Pancreas (tissue), 10 donors: ENCODE results near the gene MICAL3. TPM values are rescaled to one million over a fixed set of nuclear protein-coding genes. Genes with fewer than 3 reads are reported as not detected.

ENCODE experiments used
- ATAC-seq, 4 donors: fragments of 200-7000 bp; cut with Tn5 transposase; one replicate each; pipeline versions ENCODE4 v1.8.0 to v1.9.1; 2020; ENCODE audit warnings: mild to moderate bottlenecking in 4 of 4, moderate library complexity in 4 of 4
- DNase-seq, 6 donors: peaks; one replicate each; pipeline ENCODE4 v3.0.0-alpha.2; 2020
- FAIRE-seq: peaks from 2 replicates; lab custom pipeline; 2012; peaks lifted over from hg19 to GRCh38; lab: Jason Lieb, UNC
- H3K27ac ChIP-seq, 4 donors: fragments of 200-600 bp; sonication (generic); 1 replicate in 3 of 4; 2 replicates in 1 of 4; pipeline versions ENCODE4 v1.5.0 to v1.8.0; 2020
- H3K27me3 ChIP-seq, 4 donors: fragments of 200-600 bp; one replicate each; pipeline ENCODE4 v1.8.0; 2021
- H3K36me3 ChIP-seq, 3 donors: fragments of 200-600 bp; sonication (generic) in 1 of 3; one replicate each; pipeline versions ENCODE4 v1.5.0 to v1.8.0; 2020 to 2021
- H3K4me1 ChIP-seq, 3 donors: fragments of 200-600 bp; one replicate each; pipeline ENCODE4 v1.8.0; 2021
- H3K4me3 ChIP-seq, 4 donors: fragments of 200-600 bp; sonication (generic) in 2 of 4; one replicate each; pipeline versions ENCODE4 v1.5.0 to v1.8.0; 2020 to 2021
- H3K9me3 ChIP-seq, 4 donors: fragments of 200-600 bp; one replicate each; pipeline ENCODE4 v1.8.0; 2021
- WGBS, 2 donors: extraction: QIAGEN DNeasy Blood & Tissue Kit; methylation state at CpG; one replicate each; pipeline ENCODE4 v1.1.7; 2013; 5-methylcytosine and 5-hydroxymethylcytosine counted together
- intact Hi-C, 3 donors: fragments of 100-400 bp; cut with DNase I; formaldehyde crosslinking; loops; one replicate each; pipeline versions ENCODE4 v1.11.1 to v1.14.2; 2022
- polyA plus RNA-seq, 2 donors: library from polyadenylated mRNA; stranded (reverse); fragments of 200-250 nt; gene quantifications; one replicate each; pipeline ENCODE4 v1.2.3, GENCODE V29; 2013
- total RNA-seq, 6 donors: library from RNA; stranded (reverse); fragmentation: NEBNext Ultra II Directional in 4 of 6; extraction: Animal tissue kit (Norgen Biotek cat#: 25700) in 4 of 6; gene quantifications; one replicate each; pipeline versions ENCODE4 v1.2.1 to v1.2.4, GENCODE V29; 2021 to 2023
- TF ChIP-seq, protein P1 (sequence below), 4 donors: fragments of 200-600 bp; sonication (generic) in 3 of 4; IDR thresholded peaks; one replicate each; pipeline versions ENCODE4 v1.5.0 to v1.8.0; 2021; ENCODE audit warnings: antibody characterized with exemption in 4 of 4
- donor health status: healthy with polysubstance abuse.
- donor health status: DM: no; HTN: no; CAD: no; lungs with moderate emphysema.
- donor health status: DM: no; HTN: no; CAD: no.
- donor health status: control.
- donor health status: control.
- donor health status: Bipolar disorder and iron deficiency.
- donor health status: DM: yes; HTN: yes; CAD: no.
- donor health status: DM: no; HTN: no; CAD: no.
- donor health status: DM: no; HTN: no; CAD: no.
- donor health status: DM: yes; HTN: yes; CAD: no.

The MICAL3 gene
- total and polyA plus RNA-seq, 8 donors = 5.9 to 56.8 (median 25.5) TPM

DNA sequence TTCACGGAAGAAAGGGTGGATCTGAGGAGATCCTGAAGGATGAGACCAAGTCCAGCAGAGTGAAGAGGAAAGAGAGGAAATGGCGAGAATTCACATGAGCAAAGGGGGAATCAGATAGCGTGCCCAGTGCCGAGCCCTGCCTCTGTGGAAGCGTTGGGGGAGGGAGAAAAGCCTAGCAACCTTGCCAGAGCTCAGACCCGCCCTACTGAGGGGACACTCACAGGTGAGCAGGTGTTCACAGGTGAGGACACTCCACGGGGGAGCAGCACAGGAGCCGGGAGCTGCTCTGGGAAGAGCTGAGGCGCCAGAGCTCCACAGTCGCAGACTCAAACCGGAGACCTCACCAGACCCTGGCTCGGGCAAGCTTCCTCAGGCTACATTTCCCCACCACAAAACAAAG is 56.2 kb downstream of the MICAL3 start:
- Histone ChIP-seq H3K27ac (no peak overlapping the region), H3K27me3 (no peaks in the 10 kb centered on the region), H3K36me3 (no peaks in the 10 kb centered on the region), H3K4me3 (no peak overlapping the region), H3K4me1 (peaks cover 11 to 15% (median 14%) of the 10 kb centered on the region in 3 donors), H3K9me3 (no peaks in the 10 kb centered on the region)
- ATAC-seq (no peak), FAIRE-seq (no peak), DNase-seq (no peak)
- TF ChIP-seq, protein P1, sequence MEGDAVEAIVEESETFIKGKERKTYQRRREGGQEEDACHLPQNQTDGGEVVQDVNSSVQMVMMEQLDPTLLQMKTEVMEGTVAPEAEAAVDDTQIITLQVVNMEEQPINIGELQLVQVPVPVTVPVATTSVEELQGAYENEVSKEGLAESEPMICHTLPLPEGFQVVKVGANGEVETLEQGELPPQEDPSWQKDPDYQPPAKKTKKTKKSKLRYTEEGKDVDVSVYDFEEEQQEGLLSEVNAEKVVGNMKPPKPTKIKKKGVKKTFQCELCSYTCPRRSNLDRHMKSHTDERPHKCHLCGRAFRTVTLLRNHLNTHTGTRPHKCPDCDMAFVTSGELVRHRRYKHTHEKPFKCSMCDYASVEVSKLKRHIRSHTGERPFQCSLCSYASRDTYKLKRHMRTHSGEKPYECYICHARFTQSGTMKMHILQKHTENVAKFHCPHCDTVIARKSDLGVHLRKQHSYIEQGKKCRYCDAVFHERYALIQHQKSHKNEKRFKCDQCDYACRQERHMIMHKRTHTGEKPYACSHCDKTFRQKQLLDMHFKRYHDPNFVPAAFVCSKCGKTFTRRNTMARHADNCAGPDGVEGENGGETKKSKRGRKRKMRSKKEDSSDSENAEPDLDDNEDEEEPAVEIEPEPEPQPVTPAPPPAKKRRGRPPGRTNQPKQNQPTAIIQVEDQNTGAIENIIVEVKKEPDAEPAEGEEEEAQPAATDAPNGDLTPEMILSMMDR (IDR thresholded peaks at IDR 0.05) = no peak
- WGBS, 2 donors = 77 to 89% methylated on average over 12 of the region's 12 CpGs
- intact Hi-C loops = no loop called here

DNA sequence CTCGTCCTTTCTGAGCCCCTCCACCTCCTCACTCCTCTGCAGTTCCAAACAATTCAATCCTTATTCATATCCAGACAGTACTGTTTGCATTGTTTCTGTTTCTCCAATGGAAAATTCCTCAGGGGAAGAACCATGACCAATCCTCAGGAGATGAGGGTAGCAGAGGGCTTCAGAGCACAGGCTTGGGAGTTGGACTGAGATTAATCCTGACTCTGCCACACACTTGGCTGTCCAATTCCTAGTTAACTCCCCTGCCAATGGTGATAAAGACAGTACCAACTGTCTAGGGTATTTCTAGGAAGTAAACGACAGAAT is 58.0 kb downstream of the MICAL3 start:
- Histone ChIP-seq H3K27ac (no peak overlapping the region), H3K36me3 (no peaks in the 10 kb centered on the region), H3K4me3 (no peak overlapping the region), H3K9me3 (no peaks in the 10 kb centered on the region), H3K4me1 (no peaks in the 10 kb centered on the region), H3K27me3 (no peaks in the 10 kb centered on the region)
- FAIRE-seq (no peak), ATAC-seq (no peak), DNase-seq (no peak)
- WGBS, 2 donors = 90 to 99% methylated on average over 2 of the region's 2 CpGs
- intact Hi-C loops = no loop called here
- TF ChIP-seq, protein P1 (IDR thresholded peaks at IDR 0.05) = no peak

DNA sequence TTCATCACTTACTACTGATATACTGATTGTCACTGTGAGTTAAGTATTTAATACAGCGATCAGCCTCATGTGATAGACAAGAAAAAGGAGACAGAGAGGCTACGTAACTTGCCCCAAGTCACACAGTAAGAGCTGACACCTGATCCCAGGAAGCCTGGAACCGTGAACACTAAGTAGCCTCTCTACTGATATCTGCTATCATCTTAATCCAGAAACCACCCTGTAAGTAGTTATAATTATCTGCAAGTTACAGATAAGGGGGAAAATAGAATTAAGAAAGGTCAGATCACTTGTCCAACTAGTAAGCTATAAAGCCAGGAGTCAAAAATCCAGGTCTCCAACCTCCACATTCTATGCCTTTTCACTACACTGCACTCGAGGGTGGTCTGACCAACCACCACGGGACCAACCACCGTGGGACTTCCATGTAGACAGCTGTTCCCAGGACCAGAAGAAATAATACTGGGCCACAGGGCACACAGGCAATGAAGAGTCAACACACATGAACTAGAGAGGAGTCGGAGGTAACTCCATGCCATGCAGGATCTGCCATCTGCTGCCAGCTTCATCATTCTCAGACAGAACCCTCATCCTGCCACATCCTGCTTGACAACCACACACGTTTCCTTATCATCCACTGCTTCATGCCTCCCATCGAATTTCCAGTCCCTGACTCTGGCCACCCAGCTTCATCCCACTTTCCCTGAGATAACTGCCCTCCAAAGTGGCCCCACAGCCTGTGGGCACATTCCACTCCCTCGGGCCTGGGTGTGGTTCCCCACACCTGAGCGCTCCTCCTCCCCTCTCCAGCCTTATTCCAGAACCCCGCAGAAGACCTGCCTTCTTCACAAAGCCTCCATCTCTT is 58.6 kb downstream of the MICAL3 start:
- H3K9me3 ChIP-seq = no peaks in the 10 kb centered on the region
- H3K27me3 ChIP-seq = no peaks in the 10 kb centered on the region
- H3K27ac ChIP-seq = no peak overlapping the region
- no peak for FAIRE-seq
- ATAC-seq = no peak
- WGBS, 2 donors = 70 to 77% methylated on average over 12 of the region's 12 CpGs
- TF ChIP-seq, protein P1 (IDR thresholded peaks at IDR 0.05) = no peak
- DNase-seq = no peak
- no peaks in the 10 kb centered on the region for H3K4me1 ChIP-seq
- H3K36me3 ChIP-seq = no peaks in the 10 kb centered on the region
- no peak overlapping the region for H3K4me3 ChIP-seq
- intact Hi-C loops = no loop called here

- H3K27ac ChIP-seq = no peak overlapping the region
- no peaks in the 10 kb centered on the region for H3K9me3 ChIP-seq
- H3K36me3 ChIP-seq = no peaks in the 10 kb centered on the region
- ATAC-seq = no peak
- no peak for DNase-seq
- TF ChIP-seq, protein P1 (IDR thresholded peaks at IDR 0.05) = no peak
- intact Hi-C loops = no loop called here
- no peaks in the 10 kb centered on the region for H3K4me1 ChIP-seq
- H3K27me3 ChIP-seq = no peaks in the 10 kb centered on the region
- no peak overlapping the region for H3K4me3 ChIP-seq
- WGBS, 2 donors = 65 to 86% methylated on average over 10 of the region's 10 CpGs
- no peak for FAIRE-seq
Observed at GRCh38 chr22:17964643-17965042, 59.7 kb downstream of the MICAL3 start.

DNA sequence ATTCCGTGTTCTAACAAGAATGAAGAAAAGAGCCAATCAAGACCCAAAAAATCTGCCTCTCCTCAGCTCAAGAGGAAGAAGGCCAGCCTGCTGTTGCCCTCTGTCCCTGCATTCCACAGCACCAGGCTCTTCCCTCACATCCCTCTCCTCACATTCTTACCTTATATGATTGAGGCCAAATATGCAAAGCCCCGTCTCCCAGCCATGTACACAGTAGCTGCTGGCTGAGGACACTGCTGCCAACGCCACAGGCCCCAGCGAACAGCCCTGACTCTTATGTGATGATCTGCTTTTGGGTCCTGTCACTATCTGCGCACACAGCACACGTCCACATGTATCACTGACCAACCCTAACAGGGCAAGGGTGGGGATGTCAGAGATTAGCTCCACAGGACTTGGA is 60.2 kb downstream of the MICAL3 start:
- Histone ChIP-seq H3K9me3 (no peaks in the 10 kb centered on the region), H3K4me3 (no peak overlapping the region), H3K4me1 (no peaks in the 10 kb centered on the region), H3K27me3 (no peaks in the 10 kb centered on the region), H3K27ac (no peak overlapping the region), H3K36me3 (no peaks in the 10 kb centered on the region)
- no peak for DNase-seq
- FAIRE-seq = no peak
- ATAC-seq = no peak
- WGBS, 2 donors = 72 to 90% methylated on average over 6 of the region's 6 CpGs
- intact Hi-C loops = no loop called here
- TF ChIP-seq, protein P1 (IDR thresholded peaks at IDR 0.05) = no peak
